WTC11 (cell line): ENCODE measurements around the gene TBL1X. TPM values are rescaled to one million over a fixed set of nuclear protein-coding genes. Genes with fewer than 3 reads are reported as not detected.

Experiments used
- ATAC-seq: fragments of 200-7000 bp; cut with Tn5 transposase; 2 replicates; pipeline ENCODE4 v1.10.0; 2021; ENCODE audit warnings: mild to moderate bottlenecking, moderate library complexity
- CTCF ChIA-PET: fragments of 300-600 bp; sonication (Branson Sonifier 250); formaldehyde crosslinking; loops from one replicate; lab custom pipeline; 2021; ENCODE audit warnings: antibody characterized with exemption; lab: Charles Lee
- POLR2A ChIA-PET: fragments of 350-600 bp; sonication (Branson Sonifier 250); formaldehyde crosslinking; loops from one replicate; lab custom pipeline; 2021; ENCODE audit warnings: antibody characterized with exemption; lab: Charles Lee
- DNase-seq: peaks from one replicate; pipeline ENCODE4 v3.0.0; 2021; ENCODE audit warnings: low spot score
- H3K27ac Mint-ChIP-seq: 2 replicates; pipeline ENCODE4 v1.8.0; 2021; ENCODE audit warnings: mixed read lengths
- H3K27me3 Mint-ChIP-seq: 2 replicates; pipeline ENCODE4 v1.8.0; 2021; ENCODE audit warnings: low read depth, mild to moderate bottlenecking, moderate library complexity, mixed read lengths
- H3K36me3 Mint-ChIP-seq: 2 replicates; pipeline ENCODE4 v1.8.0; 2021; ENCODE audit warnings: mixed read lengths
- H3K4me1 Mint-ChIP-seq: 2 replicates; pipeline ENCODE4 v1.8.0; 2022; ENCODE audit warnings: mixed read lengths
- H3K4me3 Mint-ChIP-seq: 2 replicates; pipeline ENCODE4 v1.8.0; 2021; ENCODE audit warnings: mild to moderate bottlenecking, moderate library complexity, mixed read lengths
- H3K9me3 Mint-ChIP-seq: 2 replicates; pipeline ENCODE4 v1.8.0; 2021; ENCODE audit warnings: mixed read lengths
- AR ChIP-seq: fragments of 250-450 bp; sonication (Bioruptor Pico); IDR thresholded peaks from 2 replicates; pipeline ENCODE4 v1.9.0; 2021; ENCODE audit warnings: mild to moderate bottlenecking
- ARID4B ChIP-seq: sonication (generic); formaldehyde crosslinking; IDR thresholded peaks from 2 replicates; pipeline ENCODE4 v1.8.0; 2023; ENCODE audit warnings: missing genetic modification reagents, mild to moderate bottlenecking, borderline replicate concordance
- CTCF ChIP-seq: fragments of 200-600 bp; IDR thresholded peaks from 2 replicates; pipeline ENCODE4 v1.8.0; 2022; ENCODE audit warnings: antibody characterized with exemption
- ELF4 ChIP-seq: sonication (generic); formaldehyde crosslinking; IDR thresholded peaks from 2 replicates; pipeline ENCODE4 v1.8.1; 2022; ENCODE audit warnings: low read depth, mild to moderate bottlenecking, moderate library complexity, missing genetic modification reagents
- ETV6 ChIP-seq: sonication (generic); formaldehyde crosslinking; IDR thresholded peaks from 2 replicates; pipeline ENCODE4 v1.8.1; 2022; ENCODE audit warnings: mild to moderate bottlenecking, missing genetic modification reagents
- FOXK1 ChIP-seq: sonication (generic); formaldehyde crosslinking; IDR thresholded peaks from 2 replicates; pipeline ENCODE4 v1.8.0; 2022; ENCODE audit warnings: mild to moderate bottlenecking, moderate library complexity, missing genetic modification reagents
- FOXP4 ChIP-seq: sonication (generic); formaldehyde crosslinking; IDR thresholded peaks from 2 replicates; pipeline ENCODE4 v1.8.0; 2022; ENCODE audit warnings: mild to moderate bottlenecking, missing genetic modification reagents
- JAZF1 ChIP-seq: fragments of 250-450 bp; sonication (Bioruptor Pico); IDR thresholded peaks from 2 replicates; pipeline ENCODE4 v1.9.0; 2021; ENCODE audit warnings: moderate library complexity, mild to moderate bottlenecking, inconsistent platforms
- MLX ChIP-seq: sonication (generic); formaldehyde crosslinking; IDR thresholded peaks from 2 replicates; pipeline ENCODE4 v1.8.1; 2023; ENCODE audit warnings: mild to moderate bottlenecking, missing genetic modification reagents, moderate library complexity
- NR2C2 ChIP-seq: sonication (generic); formaldehyde crosslinking; IDR thresholded peaks from 2 replicates; pipeline ENCODE4 v1.8.0; 2022; ENCODE audit warnings: mild to moderate bottlenecking, missing genetic modification reagents
- SMAD3 ChIP-seq: sonication (generic); formaldehyde crosslinking; IDR thresholded peaks from 2 replicates; pipeline ENCODE4 v1.8.0; 2022; ENCODE audit warnings: missing genetic modification reagents, mild to moderate bottlenecking, borderline replicate concordance
- SMAD4 ChIP-seq: sonication (generic); formaldehyde crosslinking; IDR thresholded peaks from 2 replicates; pipeline ENCODE4 v1.8.0; 2022; ENCODE audit warnings: mild to moderate bottlenecking, missing genetic modification reagents
- ZNF121 ChIP-seq: sonication (generic); formaldehyde crosslinking; IDR thresholded peaks from 2 replicates; pipeline ENCODE4 v1.8.0; 2023; ENCODE audit warnings: missing genetic modification reagents
- ZNF138 ChIP-seq: sonication (generic); formaldehyde crosslinking; conservative IDR thresholded peaks from 2 replicates; pipeline ENCODE4 v1.8.1; 2022; ENCODE audit warnings: mild to moderate bottlenecking, moderate library complexity, missing genetic modification reagents
- ZNF263 ChIP-seq: sonication (generic); formaldehyde crosslinking; IDR thresholded peaks from 2 replicates; pipeline ENCODE4 v1.8.1; 2022; ENCODE audit warnings: low read depth, mild to moderate bottlenecking, moderate library complexity, missing genetic modification reagents
- ZNF281 ChIP-seq: sonication (generic); formaldehyde crosslinking; IDR thresholded peaks from 2 replicates; pipeline ENCODE4 v1.8.0; 2023; ENCODE audit warnings: mild to moderate bottlenecking, missing genetic modification reagents
- ZNF317 ChIP-seq: sonication (generic); formaldehyde crosslinking; IDR thresholded peaks from 2 replicates; pipeline ENCODE4 v1.8.1; 2023; ENCODE audit warnings: low read depth, mild to moderate bottlenecking, moderate library complexity, missing genetic modification reagents, borderline replicate concordance
- ZNF423 ChIP-seq: fragments of 250-450 bp; sonication (Bioruptor Pico); IDR thresholded peaks from 2 replicates; pipeline ENCODE4 v2.1.2; 2022; ENCODE audit warnings: mild to moderate bottlenecking, moderate library complexity
- ZNF512 ChIP-seq: sonication (generic); formaldehyde crosslinking; IDR thresholded peaks from 2 replicates; pipeline ENCODE4 v1.8.1; 2022; ENCODE audit warnings: missing genetic modification reagents, borderline replicate concordance
- ZNF671 ChIP-seq: fragments of 250-450 bp; sonication (Bioruptor Pico); IDR thresholded peaks from 2 replicates; pipeline ENCODE4 v1.8.0; 2021; ENCODE audit warnings: mild to moderate bottlenecking
- total RNA-seq: library from RNA; stranded (reverse); gene quantifications from 3 replicates; pipeline ENCODE4 v1.2.3, GENCODE V29; 2021

Gene TBL1X
- total RNA-seq, 1 experiment from 2014 or later = 27.7 TPM

- Mint-ChIP-seq H3K36me3 (no peaks in the 10 kb centered on the region), H3K9me3 (no peaks in the 10 kb centered on the region), H3K4me3 (peak overlapping the region; percentile 70), H3K27me3 (peaks cover 15% of the 10 kb centered on the region), H3K4me1 (peaks cover 34% of the 10 kb centered on the region), H3K27ac (no peak overlapping the region)
- ATAC-seq = no peak
- CTCF ChIA-PET = no interaction called here
- TF ChIP-seq ZNF263 (CRISPR knock-in tag) (no peak), ZNF423 (CRISPR knock-in tag) (no peak), ZNF138 (no peak), ZNF317 (CRISPR knock-in tag) (no peak), SMAD3 (CRISPR knock-in tag) (no peak), ZNF512 (no peak), JAZF1 (CRISPR knock-in tag) (no peak), ZNF121 (CRISPR knock-in tag) (no peak), ELF4 (CRISPR knock-in tag) (no peak), ZNF671 (CRISPR knock-in tag) (no peak), ETV6 (CRISPR knock-in tag) (no peak)
- POLR2A ChIA-PET = no interaction called here
- no peak for DNase-seq
These were observed 2.3 kb downstream of the TBL1X start for GRCh38 chrX:9467146-9467545.

GRCh38 chrX:9467751-9468150, 2.9 kb downstream of the TBL1X start:
- Mint-ChIP-seq H3K36me3 (no peaks in the 10 kb centered on the region), H3K9me3 (no peaks in the 10 kb centered on the region), H3K4me3 (peak overlapping the region; percentile 70), H3K27me3 (peaks cover 15% of the 10 kb centered on the region), H3K27ac (peak overlapping the region; percentile 83), H3K4me1 (peaks cover 28% of the 10 kb centered on the region)
- ChIA-PET CTCF (no interaction called here), POLR2A (no interaction called here)
- ATAC-seq (no peak), DNase-seq (no peak)
- TF ChIP-seq FOXP4 (CRISPR knock-in tag) = no peak
- no peak for TF ChIP-seq ARID4B
- TF ChIP-seq CTCF = no peak
- TF ChIP-seq NR2C2 = no peak
- TF ChIP-seq FOXK1 (CRISPR knock-in tag) = no peak
- TF ChIP-seq ELF4 (CRISPR knock-in tag) = no peak
- no peak for TF ChIP-seq AR (CRISPR knock-in tag)
- TF ChIP-seq MLX = no peak
- TF ChIP-seq SMAD4 = no peak
- TF ChIP-seq ZNF281 (CRISPR knock-in tag) = no peak
